ENCODE measurements around the gene SCAP. TPM values are rescaled to one million over a fixed set of nuclear protein-coding genes. Genes with fewer than 3 reads are reported as not detected.

SCAP gene
- total and polyA plus RNA-seq, 2 of the 13 experiments (the other 11 are each of a cell fraction or from before 2014, with no cell fraction given) = 40.4 to 53.3 TPM

- H3K9me3 ChIP-seq (ENCODE audit: low read length) = no peaks in the 10 kb centered on the region
- ATAC-seq (no peak), DNase-seq (ENCODE audit: low spot score) (no peak), FAIRE-seq (no peak)
- H3K4me3 ChIP-seq (replicated peaks in 1 of 3; ENCODE audit: insufficient read depth in 1 of 3, low read depth in 2 of 3, low read length in 3 of 3) = no peak overlapping the region
- POLR2A ChIA-PET = interaction anchor here (2.5 kb wide), 1 partner anchor 14 kb away, joined by 12 read pairs; no protein-coding TSS in a partner anchor
- H3K79me2 ChIP-seq (ENCODE audit: insufficient read depth, low read length) = peaks cover 54% of the 10 kb centered on the region
- in situ Hi-C loops (cut with HindIII; ENCODE audit: extremely low pct_ligation_motif_present, low pct_unique_long_range_greater_than_20kb) (no loop called here), intact Hi-C loops (cut with micrococcal nuclease; ENCODE audit: unreplicated experiment) (no loop called here)
- H3K27me3 ChIP-seq (ENCODE audit: control insufficient read depth in 1 of 2, insufficient read depth in 2 of 2, low read length in 2 of 2) = no peaks in the 10 kb centered on the region
- H3K4me2 ChIP-seq (ENCODE audit: low read depth, low read length) = no peak overlapping the region
- H3K9ac ChIP-seq (ENCODE audit: insufficient read depth, low read depth, low read length) = no peak overlapping the region
- H3K4me1 ChIP-seq (ENCODE audit: insufficient read depth, low read length) = peaks cover 59% of the 10 kb centered on the region
- no peaks in the 10 kb centered on the region for H4K20me1 ChIP-seq (ENCODE audit: insufficient read depth, low read length)
- BruUV-seq (replicated peaks) = no TSS peak
- H2AFZ ChIP-seq (ENCODE audit: low read length) = no peak overlapping the region
- H3K36me3 ChIP-seq (replicated peaks in 1 of 2; ENCODE audit: control insufficient read depth in 1 of 2, insufficient read depth in 2 of 2, low read length in 2 of 2) = no peaks in the 10 kb centered on the region
- H3K27ac ChIP-seq (ENCODE audit: extremely low read length, insufficient read depth, low read length) = no peak overlapping the region
- CTCF ChIA-PET (ENCODE audit: low intra/inter-chr PET ratio, low total read pairs) = no interaction called here
- TF ChIP-seq DMAP1 (CRISPR knock-in tag; IDR thresholded peaks at IDR 0.05) (no peak), PRDM15 (CRISPR knock-in tag; IDR thresholded peaks at IDR 0.05) (no peak), REL (CRISPR knock-in tag; conservative IDR thresholded peaks at IDR 0.05) (no peak), ZBTB7A (CRISPR knock-in tag; IDR thresholded peaks at IDR 0.05) (no peak), FOXK2 (IDR thresholded peaks at IDR 0.05) (no peak), ZNF34 (CRISPR knock-in tag; IDR thresholded peaks at IDR 0.05; ENCODE audit: borderline replicate concordance) (no peak), TP53 (CRISPR knock-in tag; conservative IDR thresholded peaks at IDR 0.05) (no peak), AKNA (CRISPR knock-in tag; IDR thresholded peaks at IDR 0.05; ENCODE audit: borderline replicate concordance) (no peak), ZNF276 (CRISPR knock-in tag; IDR thresholded peaks at IDR 0.05; ENCODE audit: low read depth) (no peak), MLX (CRISPR knock-in tag; IDR thresholded peaks at IDR 0.05) (no peak), CC2D1A (CRISPR knock-in tag; IDR thresholded peaks at IDR 0.05) (no peak), MNT (IDR thresholded peaks at IDR 0.05) (no peak), ETV5 (CRISPR knock-in tag; IDR thresholded peaks at IDR 0.05; ENCODE audit: borderline replicate concordance) (no peak)
Measured at GRCh38 chr3:47456984-47457383, 18.8 kb downstream of the SCAP start.

Measured in HepG2 (cell line).